Ramos (cell line): Measurements from ENCODE around the gene BTBD9.

Source experiments
- in situ Hi-C: fragments of 300-500 bp; cut with MboI; formaldehyde crosslinking; loops from one replicate; pipeline ENCODE4 v1.14.3; 2022; ENCODE audit warnings: low sequenced_read_pairs; ENCODE audit not compliant: unreplicated experiment

Gene BTBD9

DNA sequence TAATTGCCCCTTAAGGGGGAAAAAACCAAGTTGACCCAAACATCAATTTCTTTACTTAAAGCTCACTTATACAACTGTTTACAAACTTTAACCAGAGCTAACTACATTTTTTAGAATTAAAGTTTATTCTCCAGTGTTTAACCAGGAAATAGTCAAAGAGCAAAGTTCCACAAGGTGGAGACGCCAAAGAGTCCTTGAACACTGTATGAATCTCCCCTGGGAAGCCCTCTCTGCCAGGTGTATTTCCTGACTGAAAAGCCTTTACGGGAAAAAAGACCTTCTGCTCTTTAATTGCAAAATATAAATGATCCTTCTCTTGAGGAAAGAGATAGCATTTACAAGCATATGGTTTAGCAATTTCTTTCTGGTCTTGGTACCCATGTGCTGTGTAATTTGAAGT, 36.2 kb downstream of the BTBD9 start:
- in situ Hi-C loops = no loop called here

DNA sequence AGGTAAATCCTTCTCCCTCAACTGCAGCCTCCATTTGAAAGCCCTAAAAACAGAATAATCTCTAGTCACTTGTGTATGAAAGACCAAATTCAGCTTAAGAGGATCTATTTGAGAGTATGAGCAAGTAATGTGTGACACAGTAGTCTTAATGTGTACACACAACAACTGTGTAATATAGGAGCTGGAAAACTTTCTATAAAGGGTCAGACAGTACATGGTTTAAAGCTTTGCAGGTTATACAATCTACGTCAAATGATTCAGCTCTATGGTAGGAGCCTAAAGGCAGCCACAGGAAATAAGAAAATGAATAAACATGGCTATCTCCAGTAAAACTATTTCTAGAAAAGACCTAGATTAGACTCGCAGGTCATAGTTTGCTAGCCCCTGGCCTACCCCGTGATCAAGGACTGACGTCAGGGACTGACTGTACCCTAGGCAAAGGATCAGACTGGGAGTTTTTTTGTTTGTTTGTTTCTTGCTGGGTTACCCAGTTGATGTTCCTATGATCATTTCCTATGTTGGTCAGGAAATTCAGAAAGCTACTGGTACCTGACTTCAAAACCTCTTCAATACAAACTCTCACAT, 39.7 kb downstream of the BTBD9 start:
- in situ Hi-C loops = no loop called here

DNA sequence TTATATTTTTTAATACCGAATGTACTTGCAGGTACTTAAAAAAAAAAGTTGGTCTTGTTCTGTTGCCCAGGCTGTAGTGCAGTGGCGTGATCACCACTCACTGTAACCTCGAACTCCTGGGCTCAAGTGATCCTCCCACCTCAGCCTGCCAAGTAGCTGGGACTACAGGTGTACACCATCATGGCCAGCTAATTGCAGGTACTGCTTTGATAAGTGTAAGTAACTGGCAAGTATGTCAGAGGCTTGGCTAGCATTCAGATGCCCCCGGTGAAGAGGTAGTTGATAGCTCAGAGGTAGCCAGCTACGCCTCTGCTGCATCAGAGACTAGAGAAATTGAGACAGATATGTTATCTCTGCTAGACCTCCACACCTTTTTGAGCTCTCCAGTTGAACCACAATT, 40.5 kb downstream of the BTBD9 start:
- in situ Hi-C loops = no loop called here

DNA sequence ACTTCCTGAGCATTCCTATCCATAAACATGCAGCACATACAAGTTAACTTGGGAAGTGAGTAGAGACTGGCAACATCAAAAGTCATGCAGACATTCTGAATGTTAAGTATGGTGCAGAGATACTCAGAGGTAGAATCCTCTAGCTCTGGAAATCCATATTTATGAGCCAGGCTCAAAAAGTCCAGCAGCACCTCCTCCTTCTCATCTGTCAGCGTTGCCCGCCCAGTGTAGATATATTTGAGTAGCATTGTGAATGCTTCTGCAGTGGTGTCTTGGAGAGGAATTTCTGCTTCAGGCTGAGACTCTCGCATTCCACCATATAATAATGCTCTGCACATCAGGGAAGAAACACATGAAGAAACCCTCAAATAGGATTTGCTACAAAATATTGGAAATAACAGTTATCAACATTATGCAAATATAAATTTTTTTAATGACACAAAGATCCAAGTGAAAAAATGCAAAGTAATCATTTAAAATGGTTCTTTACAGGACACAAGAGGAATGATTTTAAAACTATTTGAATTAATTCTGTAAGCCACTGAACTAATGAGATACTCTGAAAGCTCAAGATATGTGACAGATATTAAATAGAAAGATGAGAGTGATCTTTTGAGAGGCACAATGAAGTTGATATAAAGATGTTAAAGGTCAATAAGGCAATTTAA, 45.6 kb downstream of the BTBD9 start:
- in situ Hi-C loops = no loop called here

DNA sequence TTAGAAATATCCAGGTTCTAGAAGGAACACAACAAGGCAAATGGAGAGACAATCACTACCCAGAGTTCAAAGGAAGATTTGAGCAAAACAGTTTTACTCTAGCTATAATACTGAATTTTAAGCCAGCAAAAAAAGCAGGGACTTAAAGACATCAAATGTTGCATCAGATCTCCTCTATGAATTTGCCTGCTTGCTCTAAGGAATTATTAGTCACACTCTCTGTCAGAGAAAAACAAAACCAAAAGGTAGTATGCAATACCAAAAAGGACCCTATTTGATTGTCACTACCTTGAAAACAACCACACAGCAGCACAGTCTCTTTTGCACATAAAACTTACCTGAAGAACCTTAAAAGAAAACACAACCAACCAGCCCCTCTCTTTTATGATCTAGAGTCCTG, 46.3 kb downstream of the BTBD9 start:
- in situ Hi-C loops = no loop called here

DNA sequence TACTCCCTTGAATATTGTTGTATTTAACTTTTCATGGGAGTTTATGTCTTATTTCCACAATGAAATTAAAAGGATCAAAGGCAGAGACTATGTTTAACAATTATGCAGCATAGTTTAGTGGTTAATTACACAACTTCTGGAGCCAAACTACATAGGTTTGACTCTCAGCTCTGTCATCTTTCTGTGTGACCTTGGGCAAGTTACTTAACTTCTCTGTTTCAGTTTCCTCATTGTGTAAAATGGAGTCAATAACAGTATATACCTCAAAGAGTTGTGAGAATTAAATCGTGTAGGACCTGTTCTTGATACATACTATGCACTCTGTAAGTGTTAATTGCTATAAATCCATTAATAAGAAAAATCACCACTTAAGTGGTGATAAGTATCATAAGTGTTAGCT, 48.3 kb downstream of the BTBD9 start:
- in situ Hi-C loops = no loop called here

DNA sequence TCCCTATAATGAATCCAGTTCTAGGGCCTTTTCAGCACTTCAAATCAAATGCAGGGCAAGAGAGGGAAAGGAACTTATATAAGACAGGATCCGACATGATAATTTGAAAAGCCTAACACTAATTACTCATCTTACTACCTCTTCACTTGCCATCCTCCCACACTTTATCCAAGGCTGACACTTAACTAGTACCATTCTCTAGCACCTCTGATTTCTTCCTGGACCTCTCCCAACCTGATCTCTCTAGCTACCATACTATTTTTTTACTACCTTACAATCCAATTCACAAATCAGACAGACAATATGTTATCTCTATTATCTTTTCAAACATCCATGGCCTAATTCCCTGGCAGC, 50.4 kb downstream of the BTBD9 start:
- in situ Hi-C loops = no loop called here

DNA sequence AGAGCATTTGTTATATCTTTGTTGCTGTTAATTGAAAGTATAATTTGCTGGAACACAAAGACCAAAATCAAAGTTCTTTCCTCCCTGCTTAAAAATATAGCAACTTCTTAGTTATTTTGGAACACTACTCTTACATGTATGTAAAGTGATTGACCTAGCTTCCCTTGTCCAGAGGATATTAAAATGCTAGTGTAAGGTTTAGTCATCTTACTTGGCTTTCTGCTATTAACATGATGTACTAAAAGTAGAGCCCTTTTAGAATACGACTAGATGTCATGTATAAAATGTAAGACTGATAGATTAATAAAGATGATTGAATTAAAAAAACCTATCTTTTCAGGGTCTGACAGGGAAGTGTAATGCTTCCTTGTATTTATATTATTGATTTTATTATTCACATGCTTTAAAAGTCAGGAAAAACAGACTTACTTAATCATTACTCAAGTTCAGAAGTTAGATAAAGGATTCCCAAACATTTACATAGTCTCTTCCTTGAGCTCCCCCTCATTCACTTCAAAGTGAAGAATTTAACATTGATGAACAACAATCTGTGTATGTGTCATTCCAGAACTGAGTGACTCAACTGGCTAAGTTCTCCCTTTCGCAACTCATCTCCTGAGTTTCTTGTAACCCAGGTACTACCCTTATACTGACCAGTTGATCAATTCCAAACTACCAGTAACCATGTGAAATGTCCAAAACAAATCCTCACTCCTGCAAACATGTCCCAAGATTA, 50.9 kb downstream of the BTBD9 start:
- in situ Hi-C loops = no loop called here

DNA sequence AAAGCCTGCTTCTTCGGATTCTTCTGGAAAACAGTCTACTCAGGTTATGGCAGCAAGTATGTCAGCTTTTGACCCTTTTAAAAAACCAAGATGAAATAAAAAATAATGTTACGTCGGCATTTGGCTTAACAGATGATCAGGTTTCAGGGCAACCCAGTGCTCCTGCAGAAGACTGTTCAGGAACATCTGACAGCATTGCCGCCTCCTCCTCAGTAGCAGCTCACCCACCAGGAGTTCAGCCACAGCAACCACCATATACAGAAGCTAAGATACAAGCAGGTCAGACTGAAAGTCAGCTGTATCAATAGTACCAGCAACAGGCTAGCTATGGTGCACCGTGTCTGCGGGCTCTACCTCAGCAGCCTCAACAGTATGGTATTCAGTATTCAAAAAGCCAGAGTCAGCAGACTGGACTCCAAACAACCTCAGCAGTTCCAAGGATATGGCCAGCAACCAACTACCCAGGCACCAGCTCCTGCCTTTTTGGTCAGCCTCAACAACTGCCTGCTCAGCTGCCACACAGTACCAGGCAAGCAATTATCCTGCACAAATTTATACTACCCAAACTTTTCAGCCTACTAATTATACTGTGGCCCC, 51.9 kb downstream of the BTBD9 start:
- in situ Hi-C loops = no loop called here

DNA sequence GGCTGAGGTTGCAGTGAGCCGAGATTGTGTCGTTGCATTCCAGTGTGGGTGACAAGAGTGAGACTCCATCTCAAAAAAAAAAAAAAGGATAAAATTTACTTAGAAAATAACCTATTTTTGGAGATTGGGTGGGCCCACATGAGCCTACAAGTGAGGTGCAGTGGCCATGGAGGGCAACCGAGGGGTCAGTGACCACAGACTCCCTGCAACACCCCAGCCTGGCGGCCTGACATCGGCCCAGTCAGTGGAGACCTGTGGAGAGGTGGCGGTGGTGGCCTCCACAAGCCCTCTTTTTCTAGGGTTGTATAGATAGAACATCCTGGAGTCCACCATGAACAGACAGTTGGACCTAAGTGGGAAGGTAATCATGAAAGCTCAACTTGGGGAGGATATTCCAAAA, 52.7 kb downstream of the BTBD9 start:
- in situ Hi-C loops = no loop called here

DNA sequence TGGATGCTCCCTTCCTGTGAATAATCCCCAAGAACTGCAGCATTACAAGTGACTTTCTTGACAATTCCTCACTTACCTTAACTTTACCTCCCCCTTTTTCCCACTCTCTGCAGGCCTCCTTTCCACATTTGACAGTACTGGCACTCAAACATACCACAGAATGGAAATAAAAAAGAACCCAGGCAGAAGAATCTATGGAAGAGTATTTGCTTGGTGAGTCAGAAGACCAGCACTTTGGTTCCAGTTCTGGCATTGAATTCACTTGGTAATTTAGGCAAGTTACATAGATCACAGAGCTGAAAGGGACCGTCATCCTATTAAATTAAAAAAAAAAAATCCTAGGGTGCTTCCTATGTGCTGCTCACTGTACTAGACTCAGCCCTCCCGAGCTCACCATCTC, 55.0 kb downstream of the BTBD9 start:
- in situ Hi-C loops = no loop called here

DNA sequence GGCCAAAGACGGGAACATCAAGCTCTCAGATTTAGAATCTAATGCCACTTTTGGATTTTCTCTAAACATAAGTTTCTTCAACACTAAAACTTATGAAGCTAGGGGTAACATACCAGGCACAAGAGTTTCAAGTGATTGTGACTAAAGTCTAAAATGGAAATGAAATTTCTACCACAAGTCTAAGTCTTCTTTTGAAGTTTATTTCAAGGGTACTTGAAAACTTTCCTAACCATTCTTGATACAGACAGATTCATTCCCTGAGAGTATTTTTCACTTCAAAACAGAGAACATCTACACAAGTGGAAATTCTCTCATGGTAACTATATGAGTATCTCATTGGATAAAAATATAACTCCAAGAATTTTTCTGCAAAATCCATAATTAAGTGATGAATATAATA, 56.2 kb downstream of the BTBD9 start:
- in situ Hi-C loops = no loop called here

DNA sequence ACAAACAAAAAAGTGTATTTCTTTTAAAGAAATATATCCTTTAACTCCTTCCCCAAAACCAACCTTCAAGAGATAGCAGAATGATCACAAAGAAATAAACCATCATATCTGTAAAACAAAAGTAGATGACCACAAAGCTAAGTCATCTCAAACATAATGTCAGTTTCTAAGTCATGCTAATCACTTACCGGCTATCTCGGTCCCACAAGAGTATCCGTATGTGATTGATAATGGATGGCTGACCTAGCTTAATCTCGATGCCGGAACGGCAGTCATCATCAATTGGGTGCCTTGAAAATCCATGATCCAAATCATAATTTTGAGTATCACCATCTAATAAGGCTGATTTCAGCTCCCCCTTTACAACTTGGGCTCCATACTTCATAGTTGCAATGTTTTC, 59.7 kb downstream of the BTBD9 start:
- in situ Hi-C loops = no loop called here

DNA sequence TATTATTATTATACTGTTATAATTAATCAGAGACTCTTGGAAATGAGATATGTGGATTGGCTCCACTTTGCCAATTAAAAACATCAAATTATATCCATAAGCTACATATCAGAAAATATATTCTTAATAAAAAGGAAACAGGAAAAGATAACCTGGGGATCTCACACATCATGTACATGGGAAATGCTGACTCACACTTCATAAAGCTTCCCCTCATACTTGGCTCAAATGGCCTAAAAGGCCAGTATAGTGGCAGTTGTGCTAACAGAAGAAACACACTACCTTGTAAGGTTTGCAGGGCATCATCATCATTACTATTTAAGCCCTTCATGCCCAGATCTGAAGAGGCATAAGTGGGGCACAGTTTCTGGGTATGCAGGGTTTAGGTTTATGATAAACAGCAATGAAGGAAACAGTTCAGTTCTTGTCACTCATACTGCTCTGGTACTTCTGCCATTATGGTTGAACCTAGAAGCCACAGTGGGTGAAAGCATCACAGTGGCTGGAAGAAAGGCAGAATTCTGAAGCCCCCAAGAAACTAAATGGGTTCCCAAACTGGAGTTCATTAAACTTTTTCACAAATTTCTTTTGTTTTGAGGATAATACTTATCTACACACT, 60.6 kb downstream of the BTBD9 start:
- in situ Hi-C loops = no loop called here

DNA sequence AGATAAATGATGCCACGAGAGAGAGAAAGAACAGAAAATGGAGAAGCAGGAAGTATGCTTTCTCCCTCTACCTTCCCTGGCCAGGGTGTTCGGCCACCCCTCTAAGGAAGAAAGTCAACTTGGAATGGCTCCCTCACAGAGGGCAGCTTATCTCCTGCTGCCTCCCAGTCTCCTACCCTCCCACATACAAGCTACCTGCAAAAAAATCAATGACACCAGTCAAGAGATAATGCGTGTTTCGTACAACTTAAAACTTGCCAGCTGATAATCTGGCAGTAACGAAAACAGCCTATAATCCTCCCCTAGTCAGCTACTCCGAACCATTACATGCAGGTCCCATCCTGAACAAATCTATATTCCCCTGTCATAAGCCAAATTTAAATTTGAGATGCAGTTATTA, 61.7 kb downstream of the BTBD9 start:
- in situ Hi-C loops = no loop called here

DNA sequence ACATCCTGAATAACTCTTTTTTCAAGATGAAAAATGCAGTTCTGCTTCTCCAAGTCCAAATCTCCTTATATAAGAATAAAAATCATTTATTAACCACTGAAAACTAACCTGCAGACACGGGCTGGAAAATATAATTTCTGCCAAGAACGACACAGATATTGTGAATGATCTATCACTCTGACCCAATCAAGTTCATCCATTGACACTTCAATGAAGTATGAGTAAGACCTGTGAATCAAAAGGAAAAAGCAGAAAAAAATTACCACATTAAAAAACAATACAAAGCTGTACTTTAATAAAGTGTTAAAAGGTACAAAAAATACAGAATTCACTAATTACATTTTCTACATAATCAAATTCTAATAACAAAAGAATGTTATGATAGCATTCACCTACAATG, 62.2 kb downstream of the BTBD9 start:
- in situ Hi-C loops = no loop called here

DNA sequence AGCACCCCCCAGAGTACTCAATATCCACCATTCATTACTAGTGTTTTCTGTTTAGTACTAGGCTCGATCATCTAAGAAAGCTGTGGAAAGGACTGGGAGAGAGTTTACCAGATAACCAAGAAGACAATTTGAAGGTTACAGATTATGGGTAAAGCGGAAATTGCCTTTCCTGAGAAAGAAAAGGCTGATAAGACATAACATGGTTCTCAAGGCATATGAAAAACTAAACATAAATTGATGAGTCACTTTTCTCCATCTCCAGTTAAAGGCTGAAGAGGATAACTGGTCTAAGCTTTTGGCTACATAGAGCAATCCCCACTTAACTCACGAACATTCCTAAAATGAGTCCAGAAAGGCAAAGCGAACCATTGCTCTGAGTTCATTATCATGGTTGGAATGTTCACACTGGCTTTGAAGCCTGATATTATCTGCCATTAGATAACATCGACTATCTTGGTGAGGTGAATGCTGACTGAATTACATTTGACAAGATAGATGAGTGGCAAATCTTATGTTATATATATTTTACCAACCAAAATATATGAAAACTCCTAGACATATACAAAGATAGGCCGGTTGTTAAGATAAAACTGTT, 65.8 kb downstream of the BTBD9 start:
- in situ Hi-C loops = no loop called here

DNA sequence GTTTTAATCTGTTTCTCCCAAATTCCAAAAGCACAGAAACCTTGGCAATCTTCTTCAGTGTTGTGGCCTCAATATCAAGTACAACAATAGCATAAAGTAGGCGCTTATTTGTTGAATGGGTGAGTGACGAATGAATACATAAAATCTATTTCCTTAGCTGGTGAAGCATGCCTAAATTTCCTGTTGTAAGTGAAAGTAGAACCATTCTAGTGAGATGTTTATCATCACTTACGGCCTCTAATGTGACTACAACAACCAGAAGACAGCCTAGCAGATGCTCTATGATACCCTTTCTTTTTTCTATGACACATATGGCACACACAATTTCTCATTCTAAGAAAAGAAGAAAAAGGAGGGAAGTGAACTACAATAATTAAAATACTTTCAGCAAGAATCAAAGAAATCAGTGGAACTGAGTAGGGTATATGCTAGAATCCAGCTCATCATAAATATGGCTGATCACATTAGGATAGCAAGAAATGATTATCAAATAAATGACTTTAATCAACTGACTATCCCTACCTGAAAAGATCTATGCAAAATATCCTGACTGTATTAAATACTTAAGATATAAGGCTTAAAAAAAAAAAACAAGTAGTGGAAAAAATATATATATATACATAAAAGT, 67.4 kb downstream of the BTBD9 start:
- in situ Hi-C loops = no loop called here

DNA sequence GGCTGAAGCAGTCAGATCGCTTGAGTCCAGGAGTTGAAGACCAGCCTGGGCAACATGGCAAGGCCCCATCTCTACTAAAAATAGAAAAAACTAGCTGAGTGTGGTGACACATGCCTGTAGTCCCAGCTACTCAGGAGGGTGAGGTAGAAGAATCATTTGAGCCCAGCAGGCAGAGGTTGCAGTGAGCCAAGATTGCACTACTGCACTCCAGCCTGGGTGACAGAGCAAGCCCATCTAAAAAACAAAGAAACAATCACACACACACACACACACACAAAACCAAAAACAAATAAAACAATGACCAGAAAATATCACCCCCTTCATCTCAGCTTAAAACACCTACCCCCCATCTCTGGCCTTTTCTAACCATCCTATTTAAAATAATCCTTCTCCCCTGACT, 68.0 kb downstream of the BTBD9 start:
- in situ Hi-C loops = no loop called here

DNA sequence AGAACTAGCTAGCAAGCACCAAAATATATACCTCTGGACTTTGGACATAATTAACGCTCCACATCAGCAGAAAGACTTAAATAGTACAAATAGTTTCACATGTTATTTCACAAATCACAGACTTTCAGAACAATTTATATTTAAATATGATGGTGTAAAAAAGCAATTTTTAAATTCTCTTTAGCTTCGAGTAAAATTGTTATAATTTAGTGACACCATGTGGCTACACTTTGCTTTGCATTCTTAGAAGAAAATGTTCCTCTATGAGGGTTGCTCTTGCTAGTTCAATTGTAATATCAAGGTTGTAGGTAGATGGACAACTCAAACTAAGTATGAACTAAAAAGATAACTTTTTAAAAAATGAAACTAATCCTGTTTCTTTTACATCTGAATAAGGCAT, 69.0 kb downstream of the BTBD9 start:
- in situ Hi-C loops = no loop called here
